HEK293 (cell line): ENCODE results near the gene PDHX.

Experiments
- ZBTB1 ChIP-seq: fragments of 450-650 bp; formaldehyde crosslinking; IDR thresholded peaks from 2 replicates; pipeline ENCODE4 v1.5.1; 2016; ENCODE audit warnings: missing biosample characterization, missing genetic modification characterization
- ZBTB17 ChIP-seq: fragments of 450-650 bp; formaldehyde crosslinking; IDR thresholded peaks from 2 replicates; pipeline ENCODE4 v1.5.1; 2016; ENCODE audit warnings: missing biosample characterization, missing genetic modification characterization
- ZNF416 ChIP-seq: fragments of 450-650 bp; formaldehyde crosslinking; IDR thresholded peaks from 2 replicates; pipeline ENCODE4 v1.5.1; 2016; ENCODE audit warnings: missing biosample characterization, missing genetic modification characterization
- TF ChIP-seq, protein P1 (sequence below): fragments of 450-650 bp; formaldehyde crosslinking; IDR thresholded peaks from 2 replicates; pipeline ENCODE4 v1.5.1; 2016; ENCODE audit warnings: missing biosample characterization, missing genetic modification characterization
- TF ChIP-seq, protein P2 (sequence below): fragments of 450-650 bp; formaldehyde crosslinking; IDR thresholded peaks from 2 replicates; pipeline ENCODE4 v1.5.0; 2017; ENCODE audit warnings: missing biosample characterization, missing genetic modification characterization, borderline replicate concordance

Gene PDHX

DNA sequence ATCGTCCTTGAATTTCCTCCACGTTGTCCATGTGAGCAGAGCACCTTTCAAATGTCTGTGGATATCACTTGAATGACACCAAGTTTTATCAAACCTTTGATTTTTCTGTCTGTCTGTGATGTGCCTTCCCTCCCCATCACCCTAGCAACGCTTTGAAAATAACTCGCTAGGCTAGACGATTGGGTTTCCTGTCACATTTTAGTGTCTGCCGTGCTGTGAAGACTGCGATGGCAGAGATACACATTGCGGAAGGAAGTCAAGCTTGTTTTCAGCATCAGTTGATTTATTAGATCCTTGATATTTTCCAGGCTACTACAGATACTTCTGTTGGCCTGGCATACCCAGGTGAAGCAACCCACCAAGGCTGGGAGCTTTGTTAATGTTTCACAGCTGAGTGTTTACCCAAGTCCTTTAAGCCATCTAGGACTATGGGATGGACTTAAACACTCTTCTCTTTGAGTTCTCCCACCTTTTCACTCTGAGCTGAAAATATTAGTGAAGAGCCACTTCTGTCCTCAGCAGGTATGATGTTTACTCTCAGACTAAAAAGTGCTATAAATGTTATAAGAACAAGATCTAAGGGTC, 128.9 kb downstream of the PDHX start (continued):
- TF ChIP-seq, protein P1, sequence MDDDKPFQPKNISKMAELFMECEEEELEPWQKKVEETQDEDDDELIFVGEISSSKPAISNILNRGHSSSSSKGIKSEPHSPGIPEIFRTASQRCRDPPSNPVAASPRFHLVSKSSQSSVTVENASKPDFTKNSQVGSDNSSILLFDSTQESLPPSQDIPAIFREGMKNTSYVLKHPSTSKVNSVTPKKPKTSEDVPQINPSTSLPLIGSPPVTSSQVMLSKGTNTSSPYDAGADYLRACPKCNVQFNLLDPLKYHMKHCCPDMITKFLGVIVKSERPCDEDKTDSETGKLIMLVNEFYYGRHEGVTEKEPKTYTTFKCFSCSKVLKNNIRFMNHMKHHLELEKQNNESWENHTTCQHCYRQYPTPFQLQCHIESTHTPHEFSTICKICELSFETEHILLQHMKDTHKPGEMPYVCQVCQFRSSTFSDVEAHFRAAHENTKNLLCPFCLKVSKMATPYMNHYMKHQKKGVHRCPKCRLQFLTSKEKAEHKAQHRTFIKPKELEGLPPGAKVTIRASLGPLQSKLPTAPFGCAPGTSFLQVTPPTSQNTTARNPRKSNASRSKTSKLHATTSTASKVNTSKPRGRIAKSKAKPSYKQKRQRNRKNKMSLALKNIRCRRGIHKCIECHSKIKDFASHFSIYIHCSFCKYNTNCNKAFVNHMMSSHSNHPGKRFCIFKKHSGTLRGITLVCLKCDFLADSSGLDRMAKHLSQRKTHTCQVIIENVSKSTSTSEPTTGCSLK (tag by site-specific recombination), result no peak
- TF ChIP-seq ZBTB1 (tag by site-specific recombination) (no peak), ZNF416 (tag by site-specific recombination) (no peak), ZBTB17 (no peak)
- TF ChIP-seq, protein P2, sequence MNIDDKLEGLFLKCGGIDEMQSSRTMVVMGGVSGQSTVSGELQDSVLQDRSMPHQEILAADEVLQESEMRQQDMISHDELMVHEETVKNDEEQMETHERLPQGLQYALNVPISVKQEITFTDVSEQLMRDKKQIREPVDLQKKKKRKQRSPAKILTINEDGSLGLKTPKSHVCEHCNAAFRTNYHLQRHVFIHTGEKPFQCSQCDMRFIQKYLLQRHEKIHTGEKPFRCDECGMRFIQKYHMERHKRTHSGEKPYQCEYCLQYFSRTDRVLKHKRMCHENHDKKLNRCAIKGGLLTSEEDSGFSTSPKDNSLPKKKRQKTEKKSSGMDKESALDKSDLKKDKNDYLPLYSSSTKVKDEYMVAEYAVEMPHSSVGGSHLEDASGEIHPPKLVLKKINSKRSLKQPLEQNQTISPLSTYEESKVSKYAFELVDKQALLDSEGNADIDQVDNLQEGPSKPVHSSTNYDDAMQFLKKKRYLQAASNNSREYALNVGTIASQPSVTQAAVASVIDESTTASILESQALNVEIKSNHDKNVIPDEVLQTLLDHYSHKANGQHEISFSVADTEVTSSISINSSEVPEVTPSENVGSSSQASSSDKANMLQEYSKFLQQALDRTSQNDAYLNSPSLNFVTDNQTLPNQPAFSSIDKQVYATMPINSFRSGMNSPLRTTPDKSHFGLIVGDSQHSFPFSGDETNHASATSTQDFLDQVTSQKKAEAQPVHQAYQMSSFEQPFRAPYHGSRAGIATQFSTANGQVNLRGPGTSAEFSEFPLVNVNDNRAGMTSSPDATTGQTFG, result no peak
